ENCODE measurements around the gene COX4I1.
"Not testable (repeated sequence)": the region's sequence is repeated elsewhere in the genome, so short reads cannot be mapped to it uniquely, and the experiment has no call there.

Gene COX4I1

DNA sequence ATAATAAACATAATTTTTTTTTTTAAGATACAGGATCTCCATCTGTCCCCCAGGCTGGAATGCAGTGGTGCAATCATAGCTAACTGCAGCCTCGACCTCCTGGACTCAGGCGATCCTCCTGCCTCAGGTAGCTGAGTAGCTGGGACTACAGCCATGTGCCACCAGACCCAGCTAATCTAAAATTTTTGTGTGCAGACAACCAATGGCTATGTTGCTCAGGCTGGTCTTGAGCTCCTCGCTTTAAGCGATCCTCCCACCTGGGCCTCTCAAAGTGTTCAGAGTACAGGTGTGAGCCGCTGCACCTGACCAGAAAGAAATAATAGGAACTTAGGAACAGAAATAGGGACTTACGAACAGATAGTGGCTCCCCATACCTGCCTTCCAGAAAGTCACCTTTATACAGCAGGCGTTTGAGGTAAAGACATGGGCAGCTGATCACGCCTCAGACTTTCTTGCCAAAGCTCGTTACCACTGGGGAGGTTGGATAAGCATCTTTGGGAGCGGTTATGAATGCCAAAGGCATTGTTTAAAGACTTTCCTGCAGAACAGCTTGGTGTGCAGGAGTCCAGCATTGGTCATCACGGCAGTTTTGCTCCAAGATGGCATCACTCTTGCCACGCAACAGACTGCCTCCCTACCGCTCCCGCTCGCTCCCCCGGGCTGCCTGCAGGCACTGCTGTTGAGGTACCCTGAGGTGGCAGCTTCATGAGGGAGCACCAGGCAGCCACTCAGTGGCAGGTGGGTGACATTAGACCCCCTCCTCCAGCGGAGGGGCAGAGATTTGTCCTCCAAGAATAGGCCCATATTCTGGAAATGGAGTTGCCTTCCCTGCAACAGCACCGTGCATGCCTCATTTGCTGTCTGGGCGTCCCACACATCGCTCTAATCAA is 13.6 kb downstream of the COX4I1 start:
- H3K27ac ChIP-seq (ENCODE audit: low read depth, low read length), result no peak overlapping the region
- no peaks in the 10 kb centered on the region for H3K36me3 ChIP-seq (ENCODE audit: control insufficient read depth, insufficient read depth, low read length)
- peaks cover 4% of the 10 kb centered on the region; the same call in 1 of the 2 replicates for H3K27me3 ChIP-seq (ENCODE audit: control insufficient read depth, insufficient read depth, low read length)
- no peaks in the 10 kb centered on the region; the same call in 1 of the 2 replicates for H3K4me1 ChIP-seq (ENCODE audit: control insufficient read depth, insufficient read depth, low read length)
- H3K9ac ChIP-seq (ENCODE audit: low read depth, low read length), result no peak overlapping the region
- H3K9me3 ChIP-seq (ENCODE audit: control insufficient read depth, insufficient read depth, low read length), result no peaks in the 10 kb centered on the region
- H3K4me3 ChIP-seq (ENCODE audit: low read depth, low read length), result no peak overlapping the region

- Histone ChIP-seq H3K4me3 (ENCODE audit: low read depth, low read length) (no peak overlapping the region), H3K36me3 (ENCODE audit: control insufficient read depth, insufficient read depth, low read length) (no peaks in the 10 kb centered on the region), H3K9ac (ENCODE audit: low read depth, low read length) (no peak overlapping the region), H3K27me3 (ENCODE audit: control insufficient read depth, insufficient read depth, low read length) (peaks cover 15% of the 10 kb centered on the region), H3K27ac (ENCODE audit: low read depth, low read length) (no peak overlapping the region), H3K4me1 (ENCODE audit: control insufficient read depth, insufficient read depth, low read length) (no peaks in the 10 kb centered on the region; the same call in 1 of the 2 replicates), H3K9me3 (ENCODE audit: control insufficient read depth, insufficient read depth, low read length) (no peaks in the 10 kb centered on the region)
These were observed 16.7 kb downstream of the COX4I1 start for GRCh38 chr16:85816159-85816558.

- not testable (repeated sequence) for H3K27ac ChIP-seq (ENCODE audit: low read depth, low read length); H3K36me3 ChIP-seq (ENCODE audit: control insufficient read depth, insufficient read depth, low read length); H3K4me3 ChIP-seq (ENCODE audit: low read depth, low read length); H3K9ac ChIP-seq (ENCODE audit: low read depth, low read length); H3K9me3 ChIP-seq (ENCODE audit: control insufficient read depth, insufficient read depth, low read length); H3K4me1 ChIP-seq (ENCODE audit: control insufficient read depth, insufficient read depth, low read length)
- peaks cover 12% of the 10 kb centered on the region for H3K27me3 ChIP-seq (ENCODE audit: control insufficient read depth, insufficient read depth, low read length)
These were observed 17.7 kb downstream of the COX4I1 start for GRCh38 chr16:85817195-85817594.

- Histone ChIP-seq H3K9ac (ENCODE audit: low read depth, low read length) (no peak overlapping the region), H3K27ac (ENCODE audit: low read depth, low read length) (no peak overlapping the region), H3K4me1 (ENCODE audit: control insufficient read depth, insufficient read depth, low read length) (no peaks in the 10 kb centered on the region)
These were observed 19.8 kb downstream of the COX4I1 start for GRCh38 chr16:85819245-85819644.

DNA sequence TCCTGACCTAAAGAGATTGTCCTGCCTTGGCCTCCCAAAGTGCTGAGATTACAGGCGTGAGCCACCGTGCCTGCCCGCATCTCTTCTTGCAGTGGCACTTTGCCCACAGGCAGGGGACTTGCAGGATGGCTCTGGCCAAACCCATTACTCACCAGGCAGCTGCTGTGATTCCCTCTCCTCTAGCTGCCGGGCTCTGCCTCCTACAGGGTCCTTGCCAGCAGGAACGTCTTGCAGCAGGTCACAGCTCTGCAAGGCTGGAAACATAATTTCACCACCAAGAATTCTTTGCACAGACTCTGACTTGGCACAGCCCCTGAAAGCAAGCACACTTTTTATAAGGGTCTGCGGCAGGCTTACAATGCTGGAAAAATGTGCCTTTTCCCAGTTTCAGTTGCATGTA is 20.3 kb downstream of the COX4I1 start:
- H3K9me3 ChIP-seq (ENCODE audit: control insufficient read depth, insufficient read depth, low read length), result no peaks in the 10 kb centered on the region
- H3K4me3 ChIP-seq (ENCODE audit: low read depth, low read length), result no peak overlapping the region
- H3K4me1 ChIP-seq (ENCODE audit: control insufficient read depth, insufficient read depth, low read length), result no peaks in the 10 kb centered on the region
- H3K27ac ChIP-seq (ENCODE audit: low read depth, low read length), result no peak overlapping the region
- H3K9ac ChIP-seq (ENCODE audit: low read depth, low read length), result no peak overlapping the region
- peaks cover 12% of the 10 kb centered on the region for H3K27me3 ChIP-seq (ENCODE audit: control insufficient read depth, insufficient read depth, low read length)
- no peaks in the 10 kb centered on the region for H3K36me3 ChIP-seq (ENCODE audit: control insufficient read depth, insufficient read depth, low read length)

More at GRCh38 chr16:85819245-85819644, 19.8 kb downstream of the COX4I1 start:
- Histone ChIP-seq H3K4me3 (ENCODE audit: low read depth, low read length) (no peak overlapping the region), H3K9me3 (ENCODE audit: control insufficient read depth, insufficient read depth, low read length) (no peaks in the 10 kb centered on the region), H3K36me3 (ENCODE audit: control insufficient read depth, insufficient read depth, low read length) (no peaks in the 10 kb centered on the region), H3K27me3 (ENCODE audit: control insufficient read depth, insufficient read depth, low read length) (peaks cover 12% of the 10 kb centered on the region)

DNA sequence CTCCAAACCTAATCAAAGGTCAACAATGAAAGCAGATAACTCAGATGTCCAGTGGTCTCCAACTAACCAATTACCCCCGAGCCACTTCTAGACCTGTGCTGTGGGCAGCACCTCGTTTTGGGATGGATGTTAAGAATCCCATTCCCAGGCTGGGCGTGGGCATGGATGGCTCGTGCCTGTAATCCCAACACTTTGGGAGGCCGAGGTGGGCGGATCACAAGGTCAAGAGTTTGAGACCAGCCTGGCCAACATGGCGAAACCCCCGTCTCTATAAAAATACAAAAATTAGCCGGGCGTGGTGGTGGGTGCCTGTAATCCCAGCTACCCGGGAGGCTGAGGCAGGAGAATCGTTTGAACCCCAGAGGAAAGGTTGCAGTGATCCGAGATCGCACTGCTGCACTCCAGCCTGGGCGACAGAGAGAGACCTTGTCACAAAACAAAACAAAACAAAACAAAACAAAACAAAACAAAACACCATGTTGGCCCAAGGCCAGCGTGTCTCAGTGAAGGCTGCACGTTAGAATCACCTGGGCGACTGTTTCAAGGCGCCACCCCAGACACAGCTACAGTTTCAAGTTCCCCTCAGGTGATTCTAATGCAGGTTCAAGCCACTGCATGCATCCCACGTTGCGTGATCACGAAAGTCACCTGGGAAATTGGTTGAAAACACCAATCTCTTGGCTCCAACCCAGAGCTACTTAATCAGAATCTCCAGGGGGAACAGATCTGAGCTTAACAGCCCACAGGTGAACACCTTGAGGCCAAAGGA is 21.3 kb downstream of the COX4I1 start:
- H3K9me3 ChIP-seq (ENCODE audit: control insufficient read depth, insufficient read depth, low read length), result no peaks in the 10 kb centered on the region
- no peak overlapping the region for H3K4me3 ChIP-seq (ENCODE audit: low read depth, low read length)
- peaks cover 12% of the 10 kb centered on the region for H3K27me3 ChIP-seq (ENCODE audit: control insufficient read depth, insufficient read depth, low read length)
- H3K4me1 ChIP-seq (ENCODE audit: control insufficient read depth, insufficient read depth, low read length), result no peaks in the 10 kb centered on the region
- H3K9ac ChIP-seq (ENCODE audit: low read depth, low read length), result no peak overlapping the region
- no peaks in the 10 kb centered on the region for H3K36me3 ChIP-seq (ENCODE audit: control insufficient read depth, insufficient read depth, low read length)
- H3K27ac ChIP-seq (ENCODE audit: low read depth, low read length), result no peak overlapping the region

DNA sequence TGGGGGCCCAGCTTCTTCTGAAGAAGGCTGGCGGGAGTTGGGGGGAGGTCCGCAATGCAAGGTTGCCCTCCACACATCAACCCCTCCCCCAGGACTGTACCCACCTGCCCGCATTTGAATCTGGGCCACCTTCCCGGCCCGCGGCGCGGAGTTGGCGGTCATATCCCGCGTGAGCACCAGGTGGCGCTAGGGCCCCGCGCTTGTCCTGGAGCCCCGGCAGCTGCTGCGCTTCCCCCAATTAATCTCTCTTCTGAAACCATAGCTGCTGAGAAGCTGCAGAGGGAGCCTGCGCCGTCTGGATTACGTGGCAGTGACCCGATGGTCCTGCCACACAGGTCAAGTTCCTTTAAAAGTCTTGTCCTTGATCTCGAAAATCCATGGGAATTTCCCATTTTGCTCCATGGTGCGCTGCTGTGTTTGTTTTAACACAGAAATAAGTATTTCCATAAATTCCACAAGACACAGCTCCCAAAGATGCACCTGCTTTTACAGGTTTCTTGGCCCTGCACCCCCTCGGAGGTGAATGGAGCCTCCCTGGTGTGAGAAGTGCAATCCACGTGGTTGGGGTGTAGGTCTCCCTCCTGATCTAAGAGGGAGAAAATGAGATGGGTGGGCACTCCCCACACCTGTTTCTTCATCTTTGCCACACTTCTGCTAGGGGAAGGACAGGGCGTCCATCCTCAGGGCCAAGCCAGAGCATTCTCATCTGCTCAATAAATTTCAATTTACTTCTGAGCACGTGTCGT is 22.1 kb downstream of the COX4I1 start:
- no peaks in the 10 kb centered on the region for H3K4me1 ChIP-seq (ENCODE audit: control insufficient read depth, insufficient read depth, low read length)
- H3K36me3 ChIP-seq (ENCODE audit: control insufficient read depth, insufficient read depth, low read length), result no peaks in the 10 kb centered on the region
- peaks cover 12% of the 10 kb centered on the region for H3K27me3 ChIP-seq (ENCODE audit: control insufficient read depth, insufficient read depth, low read length)
- no peak overlapping the region for H3K4me3 ChIP-seq (ENCODE audit: low read depth, low read length)
- no peaks in the 10 kb centered on the region for H3K9me3 ChIP-seq (ENCODE audit: control insufficient read depth, insufficient read depth, low read length)
- no peak overlapping the region for H3K27ac ChIP-seq (ENCODE audit: low read depth, low read length)
- no peak overlapping the region for H3K9ac ChIP-seq (ENCODE audit: low read depth, low read length)

DNA sequence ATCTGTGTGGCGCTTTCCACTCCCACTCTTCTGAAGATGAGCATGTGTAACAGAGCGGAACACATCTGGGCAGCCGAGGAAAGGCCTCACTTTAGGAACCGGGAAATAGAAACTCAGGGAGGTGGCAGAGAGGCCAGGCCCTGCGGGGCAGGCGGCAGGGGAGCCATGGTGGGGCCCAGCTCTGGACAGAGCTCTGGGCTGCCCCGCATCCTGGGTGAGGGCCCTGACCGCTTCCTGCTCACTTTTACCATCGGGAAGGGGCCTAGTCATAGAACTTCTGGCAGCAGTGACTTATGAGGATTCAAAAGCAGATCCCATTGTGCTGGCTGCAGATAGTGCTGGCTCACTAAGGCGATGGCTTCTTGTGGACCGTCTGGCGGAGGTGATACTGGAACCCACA is 22.6 kb downstream of the COX4I1 start:
- Histone ChIP-seq H3K4me3 (ENCODE audit: low read depth, low read length) (no peak overlapping the region), H3K36me3 (ENCODE audit: control insufficient read depth, insufficient read depth, low read length) (no peaks in the 10 kb centered on the region), H3K4me1 (ENCODE audit: control insufficient read depth, insufficient read depth, low read length) (no peaks in the 10 kb centered on the region), H3K9ac (ENCODE audit: low read depth, low read length) (no peak overlapping the region), H3K9me3 (ENCODE audit: control insufficient read depth, insufficient read depth, low read length) (no peaks in the 10 kb centered on the region), H3K27me3 (ENCODE audit: control insufficient read depth, insufficient read depth, low read length) (peaks cover 12% of the 10 kb centered on the region), H3K27ac (ENCODE audit: low read depth, low read length) (no peak overlapping the region)

GRCh38 chr16:85823328-85823920 is 23.9 kb downstream of the COX4I1 start:
- no peaks in the 10 kb centered on the region for H3K9me3 ChIP-seq (ENCODE audit: control insufficient read depth, insufficient read depth, low read length)
- H3K36me3 ChIP-seq (ENCODE audit: control insufficient read depth, insufficient read depth, low read length), result no peaks in the 10 kb centered on the region
- H3K4me3 ChIP-seq (ENCODE audit: low read depth, low read length), result no peak overlapping the region
- H3K9ac ChIP-seq (ENCODE audit: low read depth, low read length), result no peak overlapping the region
- H3K4me1 ChIP-seq (ENCODE audit: control insufficient read depth, insufficient read depth, low read length), result no peaks in the 10 kb centered on the region
- H3K27ac ChIP-seq (ENCODE audit: low read depth, low read length), result no peak overlapping the region
- peaks cover 12% of the 10 kb centered on the region for H3K27me3 ChIP-seq (ENCODE audit: control insufficient read depth, insufficient read depth, low read length)

DNA sequence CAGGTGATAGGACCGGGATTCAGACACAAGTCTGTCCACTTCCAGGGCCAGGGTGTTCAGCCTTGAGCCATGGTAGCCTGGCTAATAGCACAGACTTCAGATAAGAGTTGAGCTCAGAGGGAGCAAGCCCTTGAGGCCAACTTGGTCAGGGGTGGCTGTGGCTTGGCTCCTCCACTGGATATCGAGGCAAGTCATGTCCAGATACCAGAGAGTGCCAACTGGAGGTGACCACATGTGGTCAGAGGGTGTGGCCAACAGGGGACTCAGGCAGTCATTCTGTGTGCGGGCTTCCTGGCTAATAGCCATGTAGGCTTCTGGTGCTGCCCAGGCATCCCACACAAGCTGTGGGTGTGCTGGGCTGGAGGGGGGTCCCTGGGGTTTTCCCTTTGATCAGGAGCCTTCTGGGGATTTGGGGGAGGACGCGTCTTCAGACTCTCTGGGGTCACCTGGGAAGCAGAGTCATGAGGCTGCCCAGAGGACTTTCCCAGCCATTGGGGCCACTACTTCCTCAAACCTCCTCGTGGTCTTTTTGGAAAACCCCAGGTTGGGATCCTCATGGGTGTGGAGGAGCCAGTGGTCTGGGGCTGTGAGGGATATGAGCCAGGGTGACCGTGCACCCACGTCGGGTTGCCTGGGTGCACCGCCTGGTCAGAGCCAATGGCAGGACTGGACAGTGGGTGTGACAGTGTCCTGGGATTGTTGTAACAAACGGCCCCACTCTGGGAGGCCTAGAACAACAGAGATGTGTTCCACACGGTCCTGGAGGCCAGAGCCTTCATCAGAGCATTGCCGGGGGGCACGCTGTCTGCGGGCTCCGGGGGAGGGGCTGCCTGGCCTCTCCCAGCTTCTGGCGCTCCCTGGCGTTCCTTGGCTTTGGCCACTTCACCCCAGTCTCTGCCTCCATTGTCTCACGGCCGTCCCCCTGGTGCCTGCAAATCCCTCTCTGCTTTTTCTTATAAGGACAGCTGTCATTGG is 25.0 kb downstream of the COX4I1 start:
- H3K36me3 ChIP-seq (ENCODE audit: control insufficient read depth, insufficient read depth, low read length), result no peaks in the 10 kb centered on the region
- peaks cover 12% of the 10 kb centered on the region for H3K27me3 ChIP-seq (ENCODE audit: control insufficient read depth, insufficient read depth, low read length)
- no peak overlapping the region for H3K9ac ChIP-seq (ENCODE audit: low read depth, low read length)
- H3K4me3 ChIP-seq (ENCODE audit: low read depth, low read length), result no peak overlapping the region
- H3K4me1 ChIP-seq (ENCODE audit: control insufficient read depth, insufficient read depth, low read length), result no peaks in the 10 kb centered on the region
- no peak overlapping the region for H3K27ac ChIP-seq (ENCODE audit: low read depth, low read length)
- no peaks in the 10 kb centered on the region for H3K9me3 ChIP-seq (ENCODE audit: control insufficient read depth, insufficient read depth, low read length)

All from HUES48 (cell line).